Activated CD4-positive, CD25-positive, alpha-beta regulatory T cell (primary cell): ENCODE data around the gene RIPOR2.
"Not testable (repeated sequence)": the region's sequence is repeated elsewhere in the genome, so short reads cannot be mapped to it uniquely, and the experiment has no call there.

Experiments used
- DNase-seq, 4 experiments: peaks; one replicate each; lab custom pipeline; 2025; lab: John Stamatoyannopoulos, UW

RIPOR2 gene

DNA sequence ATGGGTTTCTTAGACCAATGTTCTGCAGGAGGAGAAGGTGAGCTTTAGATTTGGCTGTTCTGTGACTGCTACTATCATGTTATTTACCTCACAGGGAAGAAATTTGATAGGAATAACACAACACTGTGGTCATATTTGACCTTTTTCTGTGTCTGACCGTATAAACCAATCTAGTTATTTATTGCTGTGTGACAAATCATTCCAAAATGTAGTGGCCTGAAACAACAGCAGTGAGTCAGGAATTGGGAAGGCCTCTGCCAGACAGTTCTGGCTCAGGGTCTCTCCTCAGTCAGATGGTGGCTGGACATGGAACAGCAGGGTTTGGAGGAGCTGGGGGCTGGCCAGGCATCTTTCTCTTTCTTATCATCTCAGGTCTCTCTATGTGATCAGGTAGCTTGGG lies 33.0 kb downstream of the RIPOR2 start:
- DNase-seq, result no peak

DNA sequence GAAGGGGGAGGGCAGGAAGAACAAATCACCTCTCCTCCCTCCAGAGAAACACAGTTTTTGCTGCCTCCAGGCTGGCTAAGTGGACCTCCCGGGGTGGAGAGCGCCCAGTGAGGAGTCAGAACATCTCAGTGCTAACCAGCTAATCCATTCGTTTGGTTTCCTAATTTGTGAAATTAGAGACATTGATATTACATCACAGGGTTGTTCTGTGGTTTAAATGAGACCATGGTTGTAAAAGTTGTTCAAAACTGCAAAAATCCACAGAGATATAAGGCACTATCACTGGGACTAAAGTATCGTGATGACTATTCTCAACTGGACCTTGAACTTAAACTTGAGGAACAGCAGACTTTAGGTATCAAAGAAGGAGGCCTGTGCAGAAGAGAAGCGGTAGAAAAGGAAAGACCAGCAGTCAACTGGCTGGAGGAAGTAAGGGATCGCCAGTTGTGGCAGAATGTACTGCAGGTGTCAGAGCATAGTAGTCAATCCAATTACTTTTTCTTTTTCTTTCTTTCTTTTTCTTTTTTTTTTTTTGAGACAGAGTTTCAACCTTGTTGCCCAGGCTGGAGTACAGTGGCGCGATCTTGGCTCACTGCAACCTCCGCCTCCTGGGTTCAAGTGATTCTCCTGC lies 33.9 kb downstream of the RIPOR2 start:
- DNase-seq, result no peak

DNA sequence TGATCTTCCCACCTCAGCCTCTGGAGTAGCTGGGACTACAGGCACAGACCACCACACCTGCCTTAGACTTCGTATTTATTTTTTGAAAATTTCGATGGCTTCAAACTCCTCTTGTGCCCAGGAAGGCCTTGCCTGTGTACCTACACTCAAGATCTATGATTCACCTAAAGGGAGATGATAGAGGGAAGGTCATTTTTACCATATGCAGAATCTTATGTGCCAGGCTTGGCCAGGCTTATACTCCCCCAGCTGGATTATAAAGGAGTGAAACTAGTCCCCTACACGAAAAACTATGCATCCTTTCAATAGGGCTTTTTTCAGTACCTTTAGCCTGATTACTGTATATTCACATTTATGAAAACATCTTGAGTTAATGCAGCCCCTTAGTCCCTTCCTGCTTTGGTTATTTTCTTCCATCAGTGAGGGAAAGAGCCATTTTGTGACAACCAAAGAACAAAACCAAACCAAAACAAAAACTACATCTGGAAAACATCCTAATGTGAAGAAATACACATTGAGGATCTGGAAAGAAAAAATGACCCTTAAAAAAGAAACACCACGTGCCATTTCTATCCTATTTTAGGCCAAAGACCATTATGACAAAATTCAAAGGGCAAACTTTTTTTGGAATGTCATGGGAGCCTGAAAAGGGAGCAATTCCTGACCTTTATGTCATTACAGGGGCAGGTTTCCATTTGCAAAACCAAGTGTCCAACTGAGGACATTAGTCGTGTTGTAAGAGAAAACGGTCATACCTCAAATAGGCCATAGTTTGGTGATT lies 34.7 kb downstream of the RIPOR2 start:
- DNase-seq, result no peak

DNA sequence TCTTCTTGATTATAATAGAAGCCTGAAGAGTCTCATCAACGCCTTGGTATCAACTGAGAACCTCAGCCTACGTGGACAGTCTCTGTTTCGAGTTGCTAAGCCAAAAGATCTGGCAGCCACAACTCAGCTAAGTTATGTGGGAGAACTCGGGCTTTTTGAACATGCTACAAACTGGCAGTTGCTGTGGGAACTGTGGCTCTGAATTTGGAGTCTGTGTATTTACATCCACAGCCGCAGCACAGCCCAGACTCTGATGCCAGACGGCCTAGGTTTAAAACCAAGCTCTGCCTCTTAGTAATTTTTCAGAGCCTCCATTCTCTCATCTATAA lies 35.8 kb downstream of the RIPOR2 start:
- DNase-seq, result no peak

DNA sequence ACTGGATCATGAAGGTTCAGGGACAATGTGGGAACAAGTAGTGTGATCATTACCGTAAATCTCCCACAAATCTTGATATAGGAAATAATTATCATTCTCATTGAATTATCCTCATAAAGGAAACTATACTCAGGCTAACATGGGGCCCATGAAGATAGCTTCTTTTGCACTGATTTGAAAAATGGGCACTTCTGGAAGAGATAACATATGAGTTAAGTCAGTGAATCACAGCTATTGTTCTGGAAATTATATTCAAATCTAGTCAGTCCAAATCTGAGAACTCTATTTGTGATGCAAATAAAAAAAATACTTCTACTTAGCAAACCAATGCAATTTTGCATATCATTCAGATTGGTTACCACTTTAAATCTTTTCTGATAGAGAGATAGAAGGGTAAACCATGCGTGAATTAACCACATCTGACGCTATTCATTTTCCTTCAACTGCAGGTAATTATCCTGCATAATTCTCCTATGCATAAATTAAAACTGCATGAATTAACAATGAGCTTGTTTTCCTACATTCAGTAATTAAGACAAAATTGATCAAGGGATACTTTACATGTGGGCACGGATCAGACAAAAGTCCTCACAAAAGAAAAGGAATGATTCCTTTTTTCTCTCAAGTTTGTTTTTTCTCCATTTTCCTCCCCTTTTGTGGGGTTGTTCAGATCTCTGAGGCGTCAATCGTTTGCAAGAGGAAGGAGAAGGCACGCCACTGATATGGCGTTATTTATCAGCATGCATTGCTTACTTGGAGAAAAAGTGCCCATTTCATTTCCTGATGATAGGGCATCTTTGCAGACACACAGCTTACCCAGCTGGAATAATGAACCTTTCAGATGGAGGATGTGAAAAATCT lies 36.4 kb downstream of the RIPOR2 start:
- DNase-seq, result no peak

DNA sequence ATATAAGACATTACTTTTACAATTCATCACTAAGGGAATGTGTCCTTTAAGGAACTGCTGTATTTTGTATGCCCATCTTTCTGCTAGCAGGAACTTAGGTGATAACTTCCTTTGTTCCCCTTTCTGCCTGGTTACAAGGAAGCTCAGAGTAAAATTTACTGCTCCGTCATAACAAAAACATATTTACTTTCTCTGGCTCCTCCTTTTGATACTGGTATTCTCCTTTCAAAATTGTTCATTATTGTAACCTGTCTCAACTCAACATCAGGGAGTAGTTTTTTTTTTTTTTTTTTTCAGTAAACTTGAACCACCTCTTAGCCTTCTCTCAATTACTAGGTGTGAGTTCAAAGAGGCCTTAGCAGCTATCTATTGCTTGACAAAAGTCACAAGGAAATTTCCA lies 37.1 kb downstream of the RIPOR2 start:
- DNase-seq, result no peak

DNA sequence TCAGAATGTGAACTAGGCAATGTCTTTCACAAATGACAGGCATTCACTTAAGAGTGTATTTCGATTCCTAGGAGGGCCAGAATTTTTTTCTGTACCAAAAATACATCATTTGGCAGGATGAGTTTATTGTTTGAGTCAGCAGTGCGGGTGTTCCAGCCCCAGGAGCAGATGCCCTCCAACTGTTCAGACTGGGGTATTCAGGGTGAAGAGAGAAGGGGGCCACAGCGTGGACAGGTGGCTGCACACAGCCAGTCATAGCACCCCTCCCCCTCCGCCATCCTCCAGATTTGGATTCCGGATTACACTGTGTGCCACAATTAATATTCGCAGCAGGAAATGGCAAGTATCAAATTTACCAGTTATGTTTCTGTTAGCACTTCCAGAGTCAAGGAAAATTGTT lies 38.6 kb downstream of the RIPOR2 start:
- no peak for DNase-seq

DNA sequence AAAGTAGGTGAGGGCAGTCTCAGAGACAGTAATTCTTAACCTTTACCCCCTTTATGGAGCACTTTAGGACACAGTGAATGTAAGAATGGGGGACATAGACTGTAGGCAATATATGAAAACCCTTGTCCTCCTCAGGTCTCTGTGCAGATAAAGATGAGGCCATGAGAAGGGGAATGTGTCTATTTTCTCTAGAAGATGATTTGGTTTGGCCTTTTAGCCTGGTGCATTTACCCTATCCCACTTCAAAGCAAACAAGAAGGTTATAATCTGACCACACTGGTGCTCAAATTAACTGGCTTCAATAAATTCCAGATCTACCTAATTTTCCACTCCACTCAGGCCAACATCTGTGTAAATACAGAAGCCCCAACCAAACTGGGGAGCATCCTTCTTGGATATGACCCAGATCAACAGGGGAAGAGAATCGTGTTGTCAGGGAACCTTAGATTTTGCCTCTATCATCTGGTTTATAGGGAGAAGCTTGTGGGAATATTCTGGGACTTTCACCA lies 42.4 kb downstream of the RIPOR2 start:
- no peak for DNase-seq

DNA sequence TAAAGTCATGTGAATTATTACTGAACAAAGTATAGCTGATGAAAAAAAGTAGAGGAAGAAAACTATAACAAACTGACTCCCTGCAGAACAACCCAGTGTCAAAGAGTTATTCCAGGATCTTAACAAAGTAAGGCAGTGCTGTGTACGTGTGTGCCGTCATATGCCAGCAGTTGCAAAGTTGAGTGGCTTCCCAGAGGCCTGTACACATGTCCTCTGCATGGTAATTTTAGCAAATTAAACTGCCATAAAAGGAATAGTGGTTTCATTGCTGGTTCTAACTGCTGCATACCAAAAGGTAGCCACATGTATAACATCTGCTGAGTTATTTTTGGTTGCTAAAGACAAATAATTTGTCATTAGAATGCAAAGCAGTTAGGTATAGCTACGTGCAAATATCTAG lies 44.8 kb downstream of the RIPOR2 start:
- no peak for DNase-seq

DNA sequence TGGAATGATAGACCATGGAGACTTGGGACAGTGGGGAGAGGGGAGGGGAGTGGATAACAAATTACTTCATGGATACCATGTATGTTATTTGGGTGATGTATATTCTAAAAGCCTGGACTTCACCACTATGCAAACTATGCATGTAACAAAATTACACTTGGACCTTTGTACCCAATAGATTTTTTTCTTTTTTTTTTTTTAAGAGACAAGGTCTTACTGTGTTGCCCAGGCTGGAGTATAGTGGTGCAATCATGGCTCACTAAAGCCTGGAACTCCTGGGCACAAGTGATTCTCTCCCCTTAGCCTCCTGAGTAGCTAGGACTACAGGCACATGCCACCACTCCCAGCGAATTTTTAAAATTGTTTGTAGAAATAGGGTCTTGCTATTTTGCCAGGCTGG lies 45.3 kb downstream of the RIPOR2 start:
- DNase-seq, result no peak

DNA sequence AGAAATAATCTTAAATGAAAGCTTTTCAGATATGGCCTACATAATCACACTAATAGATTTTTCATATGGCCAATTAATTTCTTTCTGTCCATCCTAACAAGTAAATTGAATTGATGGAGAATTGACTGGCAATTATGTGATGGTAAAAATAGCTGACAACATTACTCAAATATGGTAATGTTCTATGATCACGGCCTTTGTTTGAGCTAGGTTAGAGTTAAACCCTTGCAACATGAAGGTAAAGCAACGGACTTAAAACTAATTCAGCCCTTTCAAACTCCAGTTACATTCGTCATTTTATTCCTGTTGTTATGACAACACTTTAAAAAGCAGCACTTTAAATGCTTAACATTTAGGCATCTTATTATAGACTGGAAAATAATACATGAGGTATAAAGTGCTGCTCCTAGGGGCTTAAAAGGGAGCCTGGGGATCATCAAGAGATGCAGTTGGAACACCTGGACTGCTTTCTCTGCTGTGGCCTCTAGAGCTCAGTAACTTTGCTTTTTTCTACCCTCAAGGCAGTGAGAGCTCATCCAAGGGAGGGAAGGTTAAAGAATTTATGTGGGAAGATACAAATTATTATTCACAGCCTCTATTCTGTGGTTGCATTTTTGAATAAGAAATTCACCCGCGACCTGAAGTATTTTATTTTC lies 46.9 kb downstream of the RIPOR2 start:
- DNase-seq, result no peak

DNA sequence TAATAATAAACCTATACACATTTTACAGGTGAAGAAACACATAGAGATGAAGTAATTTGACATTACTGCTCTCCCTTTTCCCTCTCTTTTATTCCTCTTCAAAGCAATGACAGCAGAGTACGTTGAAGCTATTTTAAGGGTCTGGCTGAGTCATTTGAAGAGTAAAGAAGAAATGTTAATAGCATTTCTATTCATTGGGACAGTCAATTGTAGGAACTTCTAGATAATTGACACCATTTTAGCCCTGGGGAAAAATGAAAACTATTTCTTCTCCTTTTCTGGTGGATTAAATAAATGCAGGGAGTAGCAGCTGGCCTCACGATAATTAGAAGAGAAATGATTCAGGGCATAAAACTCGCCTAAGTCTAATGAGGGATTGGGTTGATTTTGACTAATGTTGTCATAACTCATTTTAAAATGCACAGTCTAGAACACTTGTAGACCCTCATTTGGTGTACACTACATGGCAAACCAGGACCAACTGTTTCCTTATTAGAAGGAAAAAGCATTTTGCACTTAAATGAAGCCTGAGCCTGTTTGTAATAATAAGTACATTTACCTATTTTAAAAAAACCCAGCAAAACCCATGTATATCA lies 48.1 kb downstream of the RIPOR2 start:
- no peak for DNase-seq

DNA sequence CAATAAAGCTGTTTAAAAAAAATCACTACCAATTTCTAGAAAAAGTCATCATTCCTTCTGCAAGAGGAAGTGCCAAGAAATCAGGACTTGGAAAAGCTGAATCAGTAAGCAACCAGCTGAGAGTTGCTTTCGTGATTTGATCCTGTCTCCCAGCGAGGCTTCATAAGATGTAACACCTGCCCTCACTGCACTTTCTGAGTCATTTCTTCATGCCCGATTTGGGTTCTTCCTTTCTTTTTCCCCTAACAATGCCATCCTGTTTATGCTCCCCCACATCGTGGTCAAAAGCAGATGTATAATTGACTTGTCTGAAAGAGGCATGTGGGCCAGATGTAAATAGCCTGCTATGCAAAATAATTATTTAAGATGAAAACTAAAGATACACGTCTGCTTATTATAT lies 52.1 kb downstream of the RIPOR2 start:
- no peak for DNase-seq

DNA sequence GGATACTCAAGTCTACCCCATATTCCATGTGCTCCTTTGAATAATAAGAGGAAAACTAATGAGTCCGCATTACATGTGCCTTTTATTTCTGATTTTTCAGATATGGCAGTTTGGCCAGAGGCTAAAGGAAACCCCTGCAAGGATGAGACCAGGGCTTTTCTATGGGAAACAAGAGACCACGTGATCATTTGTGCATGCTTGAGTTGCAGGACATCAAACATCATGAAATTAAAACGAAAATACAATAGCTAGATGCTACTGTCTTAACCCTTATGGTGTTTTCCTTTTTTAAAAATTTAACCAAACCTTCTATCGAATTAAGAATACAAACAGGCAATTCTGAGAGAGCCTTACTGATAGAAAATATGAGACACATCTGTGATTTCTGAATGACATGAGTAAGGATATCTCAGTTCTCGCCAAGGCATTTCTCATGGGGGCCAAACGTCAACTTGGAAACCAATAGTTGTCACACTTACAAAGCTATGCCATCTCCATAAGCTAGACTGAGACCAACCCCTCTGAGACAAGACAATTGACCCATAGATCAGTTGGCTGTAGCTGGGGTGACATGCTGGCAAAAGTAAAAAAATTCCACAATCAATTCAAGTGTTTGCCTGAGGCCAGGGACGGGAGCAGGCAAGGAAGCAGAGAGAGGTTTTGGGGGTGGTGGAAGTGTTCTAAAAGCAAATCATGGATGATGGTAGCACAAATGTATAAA lies 52.8 kb downstream of the RIPOR2 start:
- DNase-seq, result no peak

DNA sequence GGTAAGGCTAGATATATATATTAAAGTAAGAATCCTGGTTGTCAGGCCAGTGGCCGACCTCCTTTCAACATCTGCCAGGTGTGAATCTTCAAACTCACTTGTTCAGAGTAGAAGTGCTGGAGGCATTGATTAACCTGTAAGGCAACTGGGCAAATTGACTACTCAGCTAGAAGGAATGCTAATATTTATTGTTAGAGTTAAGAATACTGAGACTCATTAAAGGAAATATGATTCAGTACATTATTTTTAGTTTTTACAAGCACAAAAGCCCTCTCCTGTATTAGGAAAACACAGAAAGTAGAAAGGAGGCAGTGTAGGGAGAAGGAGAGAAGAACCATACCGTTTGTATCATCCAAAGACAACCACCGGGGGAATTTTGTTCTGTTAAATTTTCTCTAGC lies 53.5 kb downstream of the RIPOR2 start:
- DNase-seq, result no peak

DNA sequence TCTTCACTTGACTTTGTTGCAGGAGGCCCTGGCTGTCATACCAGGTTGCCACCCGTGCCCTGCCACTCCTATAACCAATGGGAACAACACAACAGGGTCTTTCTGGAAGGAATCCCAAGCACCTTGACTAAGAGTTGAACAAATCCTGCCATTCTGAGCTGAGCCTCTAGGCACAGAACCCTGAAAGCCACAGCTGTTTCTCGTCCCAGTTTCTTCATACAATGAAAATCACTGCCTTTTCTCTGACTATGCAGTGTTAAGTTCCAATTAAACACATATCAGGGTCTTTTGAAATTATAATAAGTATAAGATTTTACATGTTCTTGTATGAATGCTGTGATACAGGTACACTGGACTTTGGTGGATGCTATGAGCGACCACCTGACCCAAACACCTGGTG lies 54.4 kb downstream of the RIPOR2 start:
- no peak for DNase-seq

DNA sequence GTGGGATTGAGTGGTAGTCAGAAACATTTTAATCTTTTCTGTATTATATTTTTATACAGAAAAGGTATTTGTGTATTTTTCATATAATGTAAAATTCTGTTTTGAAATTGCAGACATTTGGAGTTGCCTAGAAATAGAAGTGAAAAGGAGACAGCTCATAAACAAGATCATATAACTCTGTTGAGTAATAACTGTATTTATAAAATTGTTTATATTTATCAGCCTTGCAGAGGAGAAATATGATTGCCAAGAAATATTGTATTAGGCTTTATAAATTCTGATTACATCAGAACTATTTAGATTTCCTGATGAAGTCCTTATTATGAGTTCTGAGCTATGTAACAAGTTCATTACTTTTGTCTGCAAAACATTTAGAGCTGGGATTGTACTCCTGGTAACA lies 55.3 kb downstream of the RIPOR2 start:
- no peak for DNase-seq

DNA sequence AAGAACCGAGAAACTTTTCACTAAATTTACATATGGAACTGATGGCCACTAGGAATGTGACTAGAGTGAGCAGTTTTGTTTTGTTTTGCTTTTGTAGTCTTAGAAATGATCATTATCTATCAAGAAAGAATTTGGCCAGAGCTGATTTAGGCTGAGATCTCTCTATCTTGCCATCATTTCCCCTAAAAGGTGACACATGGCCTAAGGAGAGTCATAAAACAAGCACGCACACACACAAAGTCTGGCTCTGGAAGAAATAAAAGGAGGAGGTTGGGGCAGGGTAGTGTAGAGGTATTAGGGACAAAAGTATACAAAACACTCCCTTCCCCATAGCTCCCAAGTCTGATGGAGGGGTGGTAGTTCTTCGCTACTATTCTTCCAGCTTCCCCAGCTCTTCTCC lies 56.4 kb downstream of the RIPOR2 start:
- no peak for DNase-seq

DNA sequence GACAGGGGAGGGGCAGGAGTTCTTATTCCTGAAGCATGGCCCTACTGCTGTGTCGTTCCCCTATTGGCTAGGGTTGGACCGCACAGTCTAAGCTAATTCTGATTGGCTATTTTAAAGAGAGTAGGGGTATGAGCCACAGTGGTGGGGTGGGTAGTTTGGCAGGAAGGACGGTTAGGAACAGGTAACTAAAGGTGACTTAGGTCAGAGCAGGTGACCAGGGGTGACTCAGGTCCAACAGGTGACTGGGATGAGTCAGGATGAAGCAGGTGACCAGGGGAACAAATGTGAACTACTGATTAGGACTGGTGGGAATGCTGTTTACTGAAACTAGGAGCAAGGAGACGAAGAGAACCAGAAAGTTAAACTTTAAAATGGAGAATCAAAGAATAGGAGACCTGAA lies 58.0 kb downstream of the RIPOR2 start:
- not testable (repeated sequence) for DNase-seq

DNA sequence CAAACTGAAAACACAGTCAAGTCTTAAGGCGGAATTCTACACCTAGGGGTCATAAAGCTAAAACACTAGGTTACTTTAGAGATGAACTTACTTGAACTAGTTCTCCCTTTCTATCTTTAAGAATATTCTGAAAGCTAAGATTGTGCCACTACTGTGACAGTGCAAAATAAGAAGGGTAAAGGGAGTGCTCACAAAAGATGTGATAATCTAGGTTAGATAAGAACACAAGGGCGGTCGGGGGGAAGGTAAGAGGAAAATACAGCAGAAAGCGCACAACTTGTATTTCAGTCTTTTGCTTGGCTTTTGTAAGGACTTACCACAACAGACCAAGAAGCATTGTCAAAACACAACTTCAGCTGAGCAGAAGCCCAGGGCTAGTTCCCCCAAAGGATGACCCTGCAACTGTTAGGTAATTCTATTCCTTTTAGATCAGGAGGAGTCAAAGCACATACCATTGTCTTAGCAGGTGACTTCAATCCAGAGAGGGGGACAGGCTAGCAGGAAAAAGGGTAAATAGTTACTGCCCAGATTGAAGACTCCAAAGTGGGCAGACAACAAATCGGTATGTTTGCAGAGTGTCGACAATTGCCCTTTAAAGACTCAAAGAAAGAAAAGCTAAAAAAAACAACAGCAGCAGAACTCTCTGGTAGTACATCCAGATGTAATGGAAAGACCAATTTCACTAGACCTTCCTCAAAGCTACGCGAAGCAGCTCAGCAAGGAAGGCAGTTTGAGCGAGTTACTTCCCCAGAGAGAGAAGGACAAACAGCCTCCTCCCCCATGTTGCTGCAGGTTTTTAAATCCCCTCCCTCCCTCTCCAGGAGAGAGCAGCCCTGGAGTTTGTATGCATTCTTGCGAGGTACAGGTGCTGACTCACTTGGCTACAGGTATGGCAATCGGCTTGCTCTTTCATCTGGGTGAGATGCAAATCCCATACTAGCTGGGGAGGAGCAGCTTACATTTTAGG lies 59.0 kb downstream of the RIPOR2 start:
- DNase-seq, result no peak
